GM23338 (cell line): ENCODE measurements around the gene RMND5A. TPM values are rescaled to one million over a fixed set of nuclear protein-coding genes. Genes with fewer than 3 reads are reported as not detected.

Source experiments
- ATAC-seq: fragments of 200-7000 bp; cut with Tn5 transposase; 3 replicates; pipeline ENCODE4 v1.9.1; 2020
- DNase-seq: peaks from one replicate; pipeline ENCODE4 v3.0.0-alpha.2; 2015; ENCODE audit warnings: low spot score
- H2AFZ ChIP-seq: fragments of 200-600 bp; sonication (generic); 2 replicates; pipeline ENCODE4 v1.8.0; 2016; ENCODE audit warnings: antibody characterized with exemption, mild to moderate bottlenecking, moderate library complexity
- H3F3A ChIP-seq: fragments of 200-600 bp; sonication (generic); replicated peaks from 2 replicates; pipeline ENCODE4 v1.8.0; 2017; ENCODE audit warnings: antibody characterized with exemption, mixed run types, low read depth
- H3K27ac ChIP-seq: fragments of 200-600 bp; sonication (generic); 2 replicates; pipeline ENCODE4 v1.6.1; 2016; ENCODE audit warnings: low read depth
- H3K27me3 ChIP-seq: fragments of 200-600 bp; sonication (generic); 2 replicates; pipeline ENCODE4 v1.8.0; 2016; ENCODE audit warnings: mild to moderate bottlenecking, mixed run types, moderate library complexity; ENCODE audit not compliant: insufficient read depth
- H3K36me3 ChIP-seq: fragments of 200-600 bp; sonication (generic); 2 replicates; pipeline ENCODE4 v1.8.0; 2016; ENCODE audit warnings: mild to moderate bottlenecking; ENCODE audit not compliant: insufficient read depth
- H3K4me1 ChIP-seq: fragments of 200-600 bp; sonication (generic); 2 replicates; pipeline ENCODE4 v1.8.0; 2016; ENCODE audit warnings: mild to moderate bottlenecking, moderate library complexity; ENCODE audit not compliant: insufficient read depth
- H3K4me2 ChIP-seq: fragments of 200-600 bp; sonication (generic); 2 replicates; pipeline ENCODE4 v1.7.1; 2017; ENCODE audit warnings: mixed run types
- H3K4me3 ChIP-seq: fragments of 200-600 bp; sonication (generic); 2 replicates; pipeline ENCODE4 v1.6.1; 2016; ENCODE audit warnings: mixed run types
- H3K79me2 ChIP-seq: fragments of 200-600 bp; sonication (generic); replicated peaks from 2 replicates; pipeline ENCODE4 v1.8.0; 2017; ENCODE audit warnings: mild to moderate bottlenecking; ENCODE audit not compliant: insufficient read depth
- H3K9me2 ChIP-seq: fragments of 200-600 bp; sonication (generic); 2 replicates; pipeline ENCODE4 v1.8.0; 2017; ENCODE audit not compliant: insufficient read depth
- H4K20me1 ChIP-seq: fragments of 200-600 bp; sonication (generic); replicated peaks from 2 replicates; pipeline ENCODE4 v1.8.0; 2017; ENCODE audit warnings: mild to moderate bottlenecking; ENCODE audit not compliant: insufficient read depth
- H3K27ac Mint-ChIP-seq: 2 replicates; pipeline ENCODE4 v1.8.0; 2020; ENCODE audit warnings: inconsistent platforms, mild to moderate bottlenecking, moderate library complexity, mixed read lengths
- H3K27me3 Mint-ChIP-seq: 3 replicates; pipeline ENCODE4 v1.8.0; 2022; ENCODE audit warnings: low read depth, mild to moderate bottlenecking, moderate library complexity, mixed read lengths, inconsistent platforms; ENCODE audit not compliant: insufficient read depth, poor library complexity
- H3K36me3 Mint-ChIP-seq: 3 replicates; pipeline ENCODE4 v1.8.0; 2021; ENCODE audit warnings: low read depth, mild to moderate bottlenecking, inconsistent platforms, moderate library complexity, mixed read lengths
- H3K4me1 Mint-ChIP-seq: 3 replicates; pipeline ENCODE4 v1.8.0; 2020; ENCODE audit warnings: mild to moderate bottlenecking, inconsistent platforms, mixed read lengths
- H3K4me3 Mint-ChIP-seq: 3 replicates; pipeline ENCODE4 v1.8.0; 2021; ENCODE audit warnings: moderate library complexity, mild to moderate bottlenecking, inconsistent platforms, mixed read lengths
- H3K9me3 Mint-ChIP-seq: 3 replicates; pipeline ENCODE4 v1.8.0; 2020; ENCODE audit warnings: moderate library complexity, mild to moderate bottlenecking, inconsistent platforms, mixed read lengths
- CTCF ChIP-seq, 2 experiments: fragments of 200-600 bp in 1 of 2; sonication (generic) in 1 of 2; conservative IDR thresholded peaks; 2 replicates each; pipeline versions ENCODE4 v1.5.1 to v1.6.1; 2016 to 2017; ENCODE audit warnings: antibody characterized with exemption in 2 of 2, low read depth in 2 of 2, mild to moderate bottlenecking in 2 of 2, moderate library complexity in 1 of 2
- EZH2 ChIP-seq: fragments of 200-600 bp; sonication (generic); IDR thresholded peaks from one replicate; pipeline ENCODE4 v1.8.0; 2017; ENCODE audit warnings: antibody characterized with exemption, mild to moderate bottlenecking, low read depth; ENCODE audit not compliant: unreplicated experiment
- JUNB ChIP-seq: IDR thresholded peaks from one replicate; pipeline ENCODE4 v1.6.1; 2016; ENCODE audit warnings: antibody characterized with exemption; ENCODE audit not compliant: unreplicated experiment
- STAT1 ChIP-seq: IDR thresholded peaks from one replicate; pipeline ENCODE4 v1.6.1; 2016; ENCODE audit warnings: antibody characterized with exemption; ENCODE audit not compliant: unreplicated experiment
- ZNF331 ChIP-seq: fragments of 250-450 bp; sonication (Bioruptor Pico); IDR thresholded peaks from 2 replicates; pipeline ENCODE4 v1.5.0; 2020; ENCODE audit warnings: low read depth, mild to moderate bottlenecking, moderate library complexity
- ZNF462 ChIP-seq: fragments of 250-450 bp; sonication (Bioruptor Pico); IDR thresholded peaks from 2 replicates; pipeline ENCODE4 v1.5.0; 2020; ENCODE audit warnings: mild to moderate bottlenecking, moderate library complexity
- polyA plus RNA-seq: library from polyadenylated mRNA; unstranded; fragments of >200 nt; fragmentation: Nextera tagmentation; extraction: Ambion mirVana; gene quantifications from 2 replicates; pipeline ENCODE4 v1.2.1, GENCODE V29; 2016
- total RNA-seq: library from RNA; depleted of rRNA; stranded (reverse); fragments of >200 nt; shearing (Covaris generic); gene quantifications from 2 replicates; pipeline ENCODE4 v1.2.3, GENCODE V29; 2014
- TF ChIP-seq, protein P1 (sequence below): IDR thresholded peaks from 2 replicates; pipeline ENCODE4 v1.6.1; 2016; ENCODE audit warnings: antibody characterized with exemption

Gene RMND5A
- total and polyA plus RNA-seq, 2 experiments from 2014 or later = 24.0 to 87.9 TPM

- TF ChIP-seq ZNF462 (CRISPR knock-in tag) (no peak), CTCF (conservative IDR thresholded peaks at IDR 0.05; ENCODE audit: low read depth in 2 of 2) (no peak)
Measured at GRCh38 chr2:86818114-86818801, 98.2 kb downstream of the RMND5A start (continued).

- no peak for ATAC-seq
- Histone ChIP-seq H3K4me3 (no peak overlapping the region), H3K4me2 (no peak overlapping the region), H3K27ac (no peak overlapping the region), H3K27me3 (no peaks in the 10 kb centered on the region), H3K36me3 (no peaks in the 10 kb centered on the region), H4K20me1 (no peaks in the 10 kb centered on the region), H2AFZ (no peak overlapping the region), H3K4me1 (no peaks in the 10 kb centered on the region), H3K9me2 (no peaks in the 10 kb centered on the region), H3K79me2 (no peaks in the 10 kb centered on the region), H3F3A (no peaks in the 10 kb centered on the region)
- Mint-ChIP-seq H3K4me3 (no peak overlapping the region), H3K4me1 (no peaks in the 10 kb centered on the region; the same call in 2 of the 3 replicates), H3K27ac (no peak overlapping the region), H3K27me3 (peaks cover 4% of the 10 kb centered on the region), H3K36me3 (peaks cover 3% of the 10 kb centered on the region; the same call in 1 of the 3 replicates), H3K9me3 (peaks cover 13% of the 10 kb centered on the region; the same call in 2 of the 3 replicates)
- no peak for DNase-seq
- TF ChIP-seq, protein P1, sequence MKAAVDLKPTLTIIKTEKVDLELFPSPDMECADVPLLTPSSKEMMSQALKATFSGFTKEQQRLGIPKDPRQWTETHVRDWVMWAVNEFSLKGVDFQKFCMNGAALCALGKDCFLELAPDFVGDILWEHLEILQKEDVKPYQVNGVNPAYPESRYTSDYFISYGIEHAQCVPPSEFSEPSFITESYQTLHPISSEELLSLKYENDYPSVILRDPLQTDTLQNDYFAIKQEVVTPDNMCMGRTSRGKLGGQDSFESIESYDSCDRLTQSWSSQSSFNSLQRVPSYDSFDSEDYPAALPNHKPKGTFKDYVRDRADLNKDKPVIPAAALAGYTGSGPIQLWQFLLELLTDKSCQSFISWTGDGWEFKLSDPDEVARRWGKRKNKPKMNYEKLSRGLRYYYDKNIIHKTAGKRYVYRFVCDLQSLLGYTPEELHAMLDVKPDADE = no peak
- no peak for TF ChIP-seq ZNF331 (CRISPR knock-in tag)
- no peak for TF ChIP-seq EZH2
- TF ChIP-seq STAT1 = no peak
- no peak for TF ChIP-seq JUNB
Measured at GRCh38 chr2:86818957-86819356, 98.9 kb downstream of the RMND5A start.
